Thymus (tissue), 11 donors: ENCODE data around the gene LHFPL3. TPM values are rescaled to one million over a fixed set of nuclear protein-coding genes. Genes with fewer than 3 reads are reported as not detected.
A peak's percentile ranks its signal among the peaks of the same experiment; 100 is the strongest.
"Not testable (repeated sequence)": the region's sequence is repeated elsewhere in the genome, so short reads cannot be mapped to it uniquely, and the experiment has no call there.

Source experiments
- DNase-seq, 9 donors: peaks; one replicate each; pipeline ENCODE4 v3.0.0-alpha.2; 2013; ENCODE audit warnings: low spot score in 9 of 9, low read depth in 6 of 9, missing footprints in 1 of 9
- H3K27ac ChIP-seq, 2 donors: one replicate each; pipeline ENCODE4 v1.5.1; 2013; ENCODE audit warnings: control low read depth in 1 of 2, low read depth in 1 of 2, low read length in 1 of 2, mild to moderate bottlenecking in 1 of 2, moderate library complexity in 1 of 2
- H3K27me3 ChIP-seq, 2 donors: one replicate each; pipeline ENCODE4 v1.5.1; 2013; ENCODE audit warnings: low read length in 1 of 2; ENCODE audit not compliant: control insufficient read depth in 2 of 2, insufficient read depth in 1 of 2
- H3K36me3 ChIP-seq, 2 donors: one replicate each; pipeline ENCODE4 v1.5.1; 2013; ENCODE audit warnings: low read length in 1 of 2, mild to moderate bottlenecking in 1 of 2, moderate library complexity in 1 of 2; ENCODE audit not compliant: control insufficient read depth in 2 of 2, insufficient read depth in 2 of 2
- H3K4me1 ChIP-seq, 2 donors: one replicate each; pipeline ENCODE4 v1.5.1; 2013; ENCODE audit warnings: low read length in 2 of 2; ENCODE audit not compliant: control insufficient read depth in 2 of 2, insufficient read depth in 2 of 2
- H3K4me3 ChIP-seq, 2 donors: one replicate each; pipeline ENCODE4 v1.5.1; 2013; ENCODE audit warnings: low read length in 2 of 2, control low read depth in 1 of 2, mild to moderate bottlenecking in 1 of 2
- H3K9me3 ChIP-seq, 2 donors: one replicate each; pipeline ENCODE4 v1.5.1; 2013; ENCODE audit warnings: low read length in 1 of 2, mild to moderate bottlenecking in 1 of 2; ENCODE audit not compliant: control insufficient read depth in 2 of 2, insufficient read depth in 1 of 2
- WGBS: extraction: QIAGEN DNeasy Blood & Tissue Kit; methylation state at CpG from one replicate; pipeline ENCODE4 v1.1.7; 2013; 5-methylcytosine and 5-hydroxymethylcytosine counted together
- polyA plus RNA-seq: library from polyadenylated mRNA; stranded (reverse); fragments of 200-250 nt; gene quantifications from one replicate; pipeline ENCODE4 v1.2.3, GENCODE V29; 2013
- total RNA-seq: library from RNA; stranded (reverse); fragments of 120-200 nt; gene quantifications from one replicate; pipeline ENCODE4 v1.2.4, GENCODE V29; 2013
- donor health status: healthy.

Gene LHFPL3
- total and polyA plus RNA-seq, 2 donors: 0.05 to 0.14 TPM

DNA sequence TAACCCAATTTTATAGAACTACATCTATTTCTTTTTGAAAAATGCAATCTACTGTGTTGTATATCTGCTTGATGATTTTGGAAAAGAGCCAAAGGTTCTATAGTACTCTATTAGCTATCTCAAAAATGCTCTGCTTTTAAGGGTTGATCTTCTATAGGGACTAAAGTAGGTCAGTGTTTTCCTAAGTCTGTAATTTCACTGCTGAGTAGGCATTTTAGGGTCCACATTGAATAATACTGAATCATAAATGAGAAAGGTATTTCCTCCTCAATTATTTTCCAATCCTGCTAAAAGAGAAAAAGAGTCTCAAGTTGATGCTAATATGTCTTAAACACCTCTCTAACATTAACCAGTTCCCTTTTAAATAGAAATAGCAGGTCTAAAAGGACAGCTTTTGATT, 244.2 kb downstream of the LHFPL3 start:
- H3K4me3 ChIP-seq: no peak overlapping the region
- DNase-seq: no peak
- no peaks in the 10 kb centered on the region for H3K9me3 ChIP-seq

GRCh38 chr7:104584620-104585019, 256.2 kb downstream of the LHFPL3 start:
- no peak overlapping the region for H3K27ac ChIP-seq
- no peak overlapping the region for H3K4me3 ChIP-seq
- no peaks in the 10 kb centered on the region for H3K4me1 ChIP-seq
- no peaks in the 10 kb centered on the region for H3K27me3 ChIP-seq
- H3K9me3 ChIP-seq: no peaks in the 10 kb centered on the region
- no peaks in the 10 kb centered on the region for H3K36me3 ChIP-seq
- 58% methylated on average over 3 of the region's 3 CpGs for WGBS
- no peak for DNase-seq

More for the DNA sequence above, 244.2 kb downstream of the LHFPL3 start:
- no peak overlapping the region for H3K27ac ChIP-seq
- H3K4me1 ChIP-seq: no peaks in the 10 kb centered on the region
- H3K27me3 ChIP-seq: no peaks in the 10 kb centered on the region
- H3K36me3 ChIP-seq: no peaks in the 10 kb centered on the region

- not testable (repeated sequence) for H3K27me3 ChIP-seq, H3K4me1 ChIP-seq
These were observed 267.2 kb downstream of the LHFPL3 start for GRCh38 chr7:104595591-104595990.

GRCh38 chr7:104603957-104604356, 275.6 kb downstream of the LHFPL3 start:
- 78% methylated on average over 5 of the region's 5 CpGs for WGBS
- no peak for DNase-seq
- H3K27ac ChIP-seq: no peak overlapping the region
- H3K9me3 ChIP-seq: no peaks in the 10 kb centered on the region
- H3K27me3 ChIP-seq: no peaks in the 10 kb centered on the region
- no peaks in the 10 kb centered on the region for H3K36me3 ChIP-seq
- H3K4me1 ChIP-seq: no peaks in the 10 kb centered on the region
- no peak overlapping the region for H3K4me3 ChIP-seq

More at GRCh38 chr7:104595591-104595990, 267.2 kb downstream of the LHFPL3 start:
- WGBS: 86% methylated on average over 7 of the region's 7 CpGs
- not testable (repeated sequence) for H3K27ac ChIP-seq, H3K4me3 ChIP-seq, DNase-seq, H3K9me3 ChIP-seq, H3K36me3 ChIP-seq

DNA sequence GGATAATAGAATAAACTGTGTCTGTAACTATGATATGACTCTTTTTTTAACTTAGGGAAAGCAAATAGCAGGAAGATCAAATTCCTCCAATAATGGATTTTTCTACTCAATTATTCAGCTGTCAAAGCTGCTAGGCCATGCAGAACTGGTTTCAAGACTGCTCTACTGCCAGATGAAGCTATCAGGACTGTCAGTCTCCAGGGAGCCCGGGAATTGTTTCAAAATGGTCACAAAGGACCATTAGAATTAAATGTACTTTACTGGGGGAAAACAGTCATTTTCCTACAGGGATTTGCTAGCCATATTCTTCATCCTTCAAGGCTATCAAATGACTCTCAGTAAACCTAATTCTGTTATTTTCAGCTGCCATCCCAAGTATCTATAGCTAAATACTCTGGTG, 276.3 kb downstream of the LHFPL3 start:
- no peak for DNase-seq
- Histone ChIP-seq H3K4me1 (no peaks in the 10 kb centered on the region), H3K36me3 (no peaks in the 10 kb centered on the region), H3K27ac (no peak overlapping the region), H3K27me3 (no peaks in the 10 kb centered on the region), H3K4me3 (no peak overlapping the region), H3K9me3 (no peaks in the 10 kb centered on the region)
- 70% methylated on average over 1 of the region's 1 CpG for WGBS

DNA sequence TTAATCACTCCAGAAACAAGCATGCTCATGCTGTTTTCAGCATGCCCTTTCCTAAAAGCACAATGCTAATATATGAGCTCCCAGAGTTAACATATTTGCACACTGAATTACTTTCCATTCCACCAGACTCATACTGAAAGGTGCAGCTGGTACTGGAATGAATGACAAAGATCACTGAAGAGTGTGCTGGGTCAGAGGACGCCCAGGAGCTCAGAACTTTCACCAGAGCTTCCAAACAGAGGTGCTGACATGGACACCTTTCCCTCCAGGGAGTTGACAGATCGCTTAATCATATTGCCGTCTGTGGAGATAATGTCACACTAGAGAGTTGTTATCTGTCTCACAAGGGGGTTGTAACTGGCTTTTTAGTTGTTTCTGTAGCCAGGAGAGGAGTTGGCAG, 292.9 kb downstream of the LHFPL3 start:
- H3K27ac ChIP-seq: no peak overlapping the region
- no peaks in the 10 kb centered on the region for H3K9me3 ChIP-seq
- H3K4me3 ChIP-seq: no peak overlapping the region
- H3K36me3 ChIP-seq: no peaks in the 10 kb centered on the region
- WGBS: 46% methylated on average over 3 of the region's 3 CpGs
- H3K27me3 ChIP-seq: no peaks in the 10 kb centered on the region
- DNase-seq: no peak
- H3K4me1 ChIP-seq: no peaks in the 10 kb centered on the region

GRCh38 chr7:104625956-104626355, 297.6 kb downstream of the LHFPL3 start:
- H3K4me3 ChIP-seq: no peak overlapping the region
- no peaks in the 10 kb centered on the region for H3K36me3 ChIP-seq
- no peak overlapping the region for H3K27ac ChIP-seq
- no peaks in the 10 kb centered on the region for H3K27me3 ChIP-seq
- H3K4me1 ChIP-seq: no peaks in the 10 kb centered on the region
- H3K9me3 ChIP-seq: no peaks in the 10 kb centered on the region
- DNase-seq: no peak

GRCh38 chr7:104627516-104627915, 299.1 kb downstream of the LHFPL3 start:
- Histone ChIP-seq H3K27me3 (no peaks in the 10 kb centered on the region), H3K36me3 (no peaks in the 10 kb centered on the region), H3K9me3 (no peaks in the 10 kb centered on the region), H3K27ac (no peak overlapping the region), H3K4me3 (no peak overlapping the region), H3K4me1 (no peaks in the 10 kb centered on the region)
- WGBS: 7% methylated on average over 2 of the region's 2 CpGs
- peak in 5 of 9 donors; percentile 3 to 36 (median 8) for DNase-seq

DNA sequence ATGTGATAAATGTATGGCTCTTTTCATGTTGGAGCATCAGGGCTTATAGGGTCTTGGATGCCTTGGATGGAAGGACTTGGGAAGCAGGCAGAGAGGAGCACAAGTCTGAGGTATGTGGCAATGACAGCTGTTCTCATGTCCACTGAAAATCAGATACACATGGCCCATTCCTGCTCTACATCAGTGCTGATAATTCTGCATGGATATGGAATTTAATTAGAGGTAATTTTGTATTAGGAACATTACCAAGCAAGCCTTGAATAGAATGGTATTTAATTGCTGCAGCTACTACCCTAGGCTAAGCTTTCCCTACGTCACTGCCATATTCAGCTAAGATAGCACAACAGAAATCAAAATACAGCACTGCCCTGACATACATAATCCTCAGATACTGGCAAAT, 299.6 kb downstream of the LHFPL3 start:
- 90% methylated on average over 1 of the region's 1 CpG for WGBS
- DNase-seq: no peak

GRCh38 chr7:104629408-104629807, 301.0 kb downstream of the LHFPL3 start:
- Histone ChIP-seq H3K9me3 (no peaks in the 10 kb centered on the region), H3K27me3 (no peaks in the 10 kb centered on the region), H3K4me1 (no peaks in the 10 kb centered on the region), H3K27ac (no peak overlapping the region), H3K4me3 (no peak overlapping the region), H3K36me3 (no peaks in the 10 kb centered on the region)
- no peak for DNase-seq
- WGBS: 79% methylated on average over 1 of the region's 1 CpG

More for the DNA sequence above, 299.6 kb downstream of the LHFPL3 start:
- H3K9me3 ChIP-seq: no peaks in the 10 kb centered on the region
- no peak overlapping the region for H3K4me3 ChIP-seq
- no peaks in the 10 kb centered on the region for H3K36me3 ChIP-seq
- no peaks in the 10 kb centered on the region for H3K27me3 ChIP-seq
- no peaks in the 10 kb centered on the region for H3K4me1 ChIP-seq
- H3K27ac ChIP-seq: no peak overlapping the region
